Bronchial epithelial cell (primary cell): ENCODE results near the gene GPS1. TPM values are rescaled to one million over a fixed set of nuclear protein-coding genes. Genes with fewer than 3 reads are reported as not detected.

Source experiments
- DNase-seq: peaks from one replicate; pipeline ENCODE4 v3.0.0-alpha.2; 2010; ENCODE audit warnings: low read depth
- FAIRE-seq: peaks from 2 replicates; lab custom pipeline; 2011; peaks lifted over from hg19 to GRCh38; lab: Jason Lieb, UNC
- H3K27me3 ChIP-seq: 2 replicates; pipeline ENCODE4 v1.5.1; 2011; ENCODE audit warnings: low read length; ENCODE audit not compliant: control insufficient read depth, insufficient read depth
- H3K36me3 ChIP-seq: 2 replicates; pipeline ENCODE4 v1.5.1; 2011; ENCODE audit warnings: low read length; ENCODE audit not compliant: control insufficient read depth, insufficient read depth
- H3K4me3 ChIP-seq: 2 replicates; pipeline ENCODE4 v1.5.1; 2011; ENCODE audit warnings: mild to moderate bottlenecking, low read depth, low read length, control low read depth
- CTCF ChIP-seq: IDR thresholded peaks from 2 replicates; pipeline ENCODE4 v1.5.1; 2011; ENCODE audit warnings: mild to moderate bottlenecking, moderate library complexity, low read length, control low read depth, inconsistent platforms; ENCODE audit not compliant: insufficient read depth, severe bottlenecking
- total RNA-seq: library from RNA; depleted of rRNA; stranded (reverse); fragments of >200 nt; gene quantifications from 2 replicates; pipeline ENCODE4 v1.2.1, GENCODE V29; 2014

GPS1 gene
- total RNA-seq, 1 donor from 2014 or later: 117 TPM

DNA sequence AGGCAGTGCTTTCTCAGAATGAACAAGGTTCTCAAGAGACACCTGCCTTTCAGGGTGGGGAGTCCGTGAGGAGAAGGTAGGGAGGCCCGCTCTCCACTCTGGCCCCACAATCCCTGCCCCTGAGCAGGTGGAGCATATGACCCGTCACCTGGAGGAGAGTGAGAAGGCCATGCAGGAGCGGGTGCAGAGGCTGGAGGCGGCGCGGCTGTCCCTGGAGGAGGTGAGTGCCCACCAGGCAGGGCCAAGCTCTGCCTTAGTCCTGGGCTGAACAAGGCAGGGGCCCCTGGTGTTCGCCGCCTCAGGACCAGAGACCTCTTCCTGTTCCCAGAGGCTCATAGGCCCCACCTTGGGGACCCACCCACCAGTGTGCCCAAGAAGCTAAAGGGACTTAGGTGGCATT lies 22.7 kb upstream of the GPS1 start:
- no peak overlapping the region for H3K4me3 ChIP-seq
- DNase-seq (no peak), FAIRE-seq (no peak)
- no peak for TF ChIP-seq CTCF
- H3K27me3 ChIP-seq: no peaks in the 10 kb centered on the region
- peaks cover 2% of the 10 kb centered on the region for H3K36me3 ChIP-seq

GRCh38 chr17:82029391-82029790 lies 22.3 kb upstream of the GPS1 start:
- TF ChIP-seq CTCF: no peak
- H3K36me3 ChIP-seq: peaks cover 5% of the 10 kb centered on the region
- no peak for FAIRE-seq

DNA sequence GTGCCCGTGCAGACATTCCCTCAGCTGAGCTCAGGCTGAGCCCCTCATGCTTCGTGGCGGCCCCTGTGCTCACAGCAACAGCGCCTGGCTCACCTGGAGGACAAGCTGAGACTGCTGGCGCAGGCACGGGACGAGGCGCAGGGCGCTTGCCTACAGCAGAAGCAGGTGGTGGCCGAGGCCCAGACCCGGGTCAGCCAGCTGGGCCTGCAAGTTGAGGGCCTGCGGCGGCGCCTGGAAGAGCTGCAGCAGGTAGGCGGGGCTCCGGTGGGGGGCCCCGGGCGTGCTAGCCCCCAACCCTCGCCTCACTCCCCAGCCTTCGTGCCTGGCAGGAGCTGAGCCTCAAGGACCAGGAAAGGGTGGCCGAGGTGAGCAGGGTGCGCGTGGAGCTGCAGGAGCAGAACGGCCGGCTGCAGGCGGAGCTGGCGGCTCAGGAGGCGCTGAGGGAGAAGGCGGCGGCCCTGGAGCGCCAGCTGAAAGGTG lies 21.7 kb upstream of the GPS1 start:
- H3K4me3 ChIP-seq: no peak overlapping the region
- H3K27me3 ChIP-seq: no peaks in the 10 kb centered on the region
- TF ChIP-seq CTCF: no peak
- peaks cover 5% of the 10 kb centered on the region for H3K36me3 ChIP-seq
- no peak for DNase-seq
- no peak for FAIRE-seq

More at GRCh38 chr17:82029391-82029790, 22.3 kb upstream of the GPS1 start:
- H3K4me3 ChIP-seq: no peak overlapping the region
- no peaks in the 10 kb centered on the region for H3K27me3 ChIP-seq
- DNase-seq: no peak

DNA sequence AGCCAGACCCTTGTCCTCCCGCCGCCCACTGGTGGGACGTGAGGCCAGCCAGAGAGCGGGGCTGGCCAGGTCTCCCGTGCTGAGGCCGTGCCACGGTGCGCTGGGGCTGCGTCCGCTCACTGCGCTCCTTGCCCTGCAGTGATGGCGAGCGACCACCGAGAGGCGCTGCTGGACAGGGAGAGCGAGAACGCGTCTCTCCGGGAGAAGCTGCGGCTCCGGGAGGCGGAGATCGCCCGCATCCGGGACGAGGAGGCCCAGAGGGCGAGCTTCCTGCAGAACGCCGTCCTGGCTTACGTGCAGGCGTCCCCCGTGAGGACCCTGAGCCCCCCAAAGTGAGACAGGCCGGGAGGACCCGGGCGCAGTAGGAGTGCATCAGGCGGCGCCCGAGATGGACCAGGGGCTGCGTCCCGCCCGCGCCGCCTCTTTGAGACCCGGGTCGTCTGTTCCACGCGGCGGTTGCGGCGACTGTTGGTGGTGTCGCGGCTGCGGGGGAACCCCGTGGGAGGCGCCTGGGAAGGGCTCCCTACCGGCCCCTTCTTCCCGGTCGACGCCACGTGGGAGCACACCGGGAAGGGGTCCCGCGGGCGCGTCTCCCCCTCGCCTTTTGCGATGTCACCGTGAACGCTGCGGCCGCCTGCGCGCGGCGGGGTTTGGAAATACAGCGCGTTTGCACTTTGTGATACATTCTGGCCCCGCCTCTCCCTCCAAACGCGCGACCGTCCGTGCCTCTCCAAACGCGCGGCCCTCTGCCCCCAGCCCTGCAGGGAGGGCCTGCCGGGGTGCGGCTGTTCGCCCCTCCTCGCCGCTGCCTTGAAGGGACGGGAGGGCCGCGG lies 21.0 kb upstream of the GPS1 start:
- FAIRE-seq (no peak), DNase-seq (peak; percentile 71)
- H3K4me3 ChIP-seq: peak overlapping the region; percentile 51
- H3K27me3 ChIP-seq: no peaks in the 10 kb centered on the region
- peak; percentile 98 for TF ChIP-seq CTCF
- H3K36me3 ChIP-seq: peaks cover 5% of the 10 kb centered on the region

- FAIRE-seq (no peak), DNase-seq (no peak)
- no peak for TF ChIP-seq CTCF
- peak within 1 kb of the TSS; percentile 51 for H3K4me3 ChIP-seq
- peaks cover 9% of the 10 kb centered on the region for H3K36me3 ChIP-seq
- H3K27me3 ChIP-seq: no peaks in the 10 kb centered on the region
These were observed 20.3 kb upstream of the GPS1 start, which contains the start of gene RAC3 for GRCh38 chr17:82031303-82031884. TSS of gene RAC3 (plus strand) at chr17:82031678. CDS start at chr17:82031762, 84 bp downstream.
